HEK293 (cell line): ENCODE data around the gene FAM168A.

ENCODE experiments used
- CTCF ChIA-PET: fragments of 350-600 bp; formaldehyde crosslinking; extraction: SDS; loops from one replicate; lab custom pipeline; 2021; ENCODE audit warnings: antibody characterized with exemption; lab: Yijun Ruan, JAX
- POLR2A ChIA-PET: fragments of 300-600 bp; formaldehyde crosslinking; extraction: SDS; loops from one replicate; lab custom pipeline; 2020; ENCODE audit warnings: antibody characterized with exemption, inconsistent platforms; lab: Yijun Ruan, JAX
- H3K27ac ChIP-seq: fragments of 200-500 bp; sonication (Bioruptor generic); 2 replicates; pipeline ENCODE4 v1.5.1; 2014; ENCODE audit warnings: low read depth, low read length, control low read depth, inconsistent platforms; ENCODE audit errors: extremely low read depth
- H3K36me3 ChIP-seq, 2 experiments: fragments of 200-500 bp in 1 of 2; sonication (Bioruptor generic) in 1 of 2; 1 replicate in 1 of 2; 2 replicates in 1 of 2; pipeline ENCODE4 v1.5.1; 2014 to 2017; ENCODE audit warnings: inconsistent platforms in 2 of 2, low read length in 2 of 2; ENCODE audit not compliant: control insufficient read depth in 2 of 2, insufficient read depth in 1 of 2
- H3K4me1 ChIP-seq: fragments of 200-500 bp; sonication (Bioruptor generic); 2 replicates; pipeline ENCODE4 v1.5.1; 2014; ENCODE audit warnings: mild to moderate bottlenecking, low read length, inconsistent platforms; ENCODE audit not compliant: control insufficient read depth, insufficient read depth
- H3K4me3 ChIP-seq: 2 replicates; pipeline ENCODE4 v1.5.1; 2011; ENCODE audit warnings: low read depth, mild to moderate bottlenecking, control low read depth, low read length, moderate library complexity
- H3K9me3 ChIP-seq: fragments of 200-500 bp; sonication (Bioruptor generic); 2 replicates; pipeline ENCODE4 v1.5.1; 2014; ENCODE audit warnings: low read depth, low read length, inconsistent platforms; ENCODE audit not compliant: control insufficient read depth, insufficient read depth
- KLF16 ChIP-seq: fragments of 450-650 bp; formaldehyde crosslinking; IDR thresholded peaks from 2 replicates; pipeline ENCODE4 v1.5.1; 2017; ENCODE audit warnings: missing biosample characterization, missing genetic modification characterization
- SP2 ChIP-seq: fragments of 450-650 bp; formaldehyde crosslinking; IDR thresholded peaks from 2 replicates; pipeline ENCODE4 v1.5.1; 2016; ENCODE audit warnings: missing biosample characterization, missing genetic modification characterization
- ZBTB17 ChIP-seq: fragments of 450-650 bp; formaldehyde crosslinking; IDR thresholded peaks from 2 replicates; pipeline ENCODE4 v1.5.1; 2016; ENCODE audit warnings: missing biosample characterization, missing genetic modification characterization
- ZBTB20 ChIP-seq: fragments of 450-650 bp; formaldehyde crosslinking; IDR thresholded peaks from 2 replicates; pipeline ENCODE4 v1.5.1; 2016; ENCODE audit warnings: missing biosample characterization, missing genetic modification characterization
- ZBTB8A ChIP-seq: fragments of 450-650 bp; formaldehyde crosslinking; IDR thresholded peaks from 2 replicates; pipeline ENCODE4 v1.5.1; 2016; ENCODE audit warnings: missing biosample characterization, missing genetic modification characterization
- ZFP3 ChIP-seq: fragments of 450-650 bp; formaldehyde crosslinking; IDR thresholded peaks from 2 replicates; pipeline ENCODE4 v1.5.1; 2016; ENCODE audit warnings: low read depth, missing biosample characterization, missing genetic modification characterization
- ZFP37 ChIP-seq: fragments of 450-650 bp; formaldehyde crosslinking; IDR thresholded peaks from 2 replicates; pipeline ENCODE4 v1.5.1; 2016; ENCODE audit warnings: missing biosample characterization, missing genetic modification characterization
- ZNF10 ChIP-seq: fragments of 450-650 bp; formaldehyde crosslinking; IDR thresholded peaks from 2 replicates; pipeline ENCODE4 v1.5.1; 2017; ENCODE audit warnings: missing biosample characterization, missing genetic modification characterization
- ZNF133 ChIP-seq: fragments of 450-650 bp; formaldehyde crosslinking; IDR thresholded peaks from 2 replicates; pipeline ENCODE4 v1.5.1; 2016; ENCODE audit warnings: missing biosample characterization, missing genetic modification characterization
- ZNF155 ChIP-seq: fragments of 450-650 bp; formaldehyde crosslinking; IDR thresholded peaks from 2 replicates; pipeline ENCODE4 v1.5.1; 2016; ENCODE audit warnings: missing biosample characterization, missing genetic modification characterization
- ZNF214 ChIP-seq: fragments of 450-650 bp; formaldehyde crosslinking; IDR thresholded peaks from 2 replicates; pipeline ENCODE4 v1.5.1; 2017; ENCODE audit warnings: missing biosample characterization, mild to moderate bottlenecking, missing genetic modification characterization, borderline replicate concordance
- ZNF302 ChIP-seq: fragments of 450-650 bp; formaldehyde crosslinking; IDR thresholded peaks from 2 replicates; pipeline ENCODE4 v1.5.1; 2016; ENCODE audit warnings: missing biosample characterization, missing genetic modification characterization, low read depth
- ZNF354C ChIP-seq: fragments of 450-650 bp; formaldehyde crosslinking; IDR thresholded peaks from 2 replicates; pipeline ENCODE4 v1.5.1; 2016; ENCODE audit warnings: missing biosample characterization, missing genetic modification characterization, low read depth, borderline replicate concordance
- ZNF416 ChIP-seq: fragments of 450-650 bp; formaldehyde crosslinking; IDR thresholded peaks from 2 replicates; pipeline ENCODE4 v1.5.1; 2016; ENCODE audit warnings: missing biosample characterization, missing genetic modification characterization
- ZNF610 ChIP-seq: fragments of 450-650 bp; formaldehyde crosslinking; IDR thresholded peaks from 2 replicates; pipeline ENCODE4 v1.5.1; 2016; ENCODE audit warnings: missing biosample characterization, missing genetic modification characterization, borderline replicate concordance
- ZNF629 ChIP-seq: fragments of 450-650 bp; formaldehyde crosslinking; IDR thresholded peaks from 2 replicates; pipeline ENCODE4 v1.5.1; 2017; ENCODE audit warnings: missing biosample characterization, missing genetic modification characterization
- ZNF747 ChIP-seq: fragments of 450-650 bp; formaldehyde crosslinking; IDR thresholded peaks from 2 replicates; pipeline ENCODE4 v1.5.1; 2016; ENCODE audit warnings: missing biosample characterization, missing genetic modification characterization
- ZNF776 ChIP-seq: fragments of 450-650 bp; formaldehyde crosslinking; IDR thresholded peaks from 2 replicates; pipeline ENCODE4 v1.5.0; 2017; ENCODE audit warnings: missing biosample characterization, missing genetic modification characterization, borderline replicate concordance
- TF ChIP-seq, protein P1 (sequence below): fragments of 450-650 bp; formaldehyde crosslinking; IDR thresholded peaks from 2 replicates; pipeline ENCODE4 v1.5.0; 2017; ENCODE audit warnings: missing biosample characterization, missing genetic modification characterization, borderline replicate concordance
- TF ChIP-seq, protein P2 (sequence below): fragments of 450-650 bp; formaldehyde crosslinking; optimal IDR thresholded peaks from 2 replicates; pipeline ENCODE3; 2016; ENCODE audit warnings: missing biosample characterization, mild to moderate bottlenecking, missing genetic modification characterization
- TF ChIP-seq, protein P3 (sequence below): fragments of 450-650 bp; formaldehyde crosslinking; IDR thresholded peaks from 2 replicates; pipeline ENCODE4 v1.5.1; 2017; ENCODE audit warnings: missing biosample characterization, missing genetic modification characterization
- TF ChIP-seq, protein P4 (sequence below): fragments of 450-650 bp; IDR thresholded peaks from 2 replicates; pipeline ENCODE4 v1.5.1; 2018; ENCODE audit warnings: missing biosample characterization, missing genetic modification characterization
- TF ChIP-seq, protein P5 (sequence below): fragments of 450-650 bp; formaldehyde crosslinking; IDR thresholded peaks from 2 replicates; pipeline ENCODE4 v1.5.1; 2016; ENCODE audit warnings: missing biosample characterization, missing genetic modification characterization
- TF ChIP-seq, protein P6 (sequence below): fragments of 450-650 bp; formaldehyde crosslinking; IDR thresholded peaks from 2 replicates; pipeline ENCODE4 v1.5.1; 2016; ENCODE audit warnings: missing biosample characterization, missing genetic modification characterization

The FAM168A gene

DNA sequence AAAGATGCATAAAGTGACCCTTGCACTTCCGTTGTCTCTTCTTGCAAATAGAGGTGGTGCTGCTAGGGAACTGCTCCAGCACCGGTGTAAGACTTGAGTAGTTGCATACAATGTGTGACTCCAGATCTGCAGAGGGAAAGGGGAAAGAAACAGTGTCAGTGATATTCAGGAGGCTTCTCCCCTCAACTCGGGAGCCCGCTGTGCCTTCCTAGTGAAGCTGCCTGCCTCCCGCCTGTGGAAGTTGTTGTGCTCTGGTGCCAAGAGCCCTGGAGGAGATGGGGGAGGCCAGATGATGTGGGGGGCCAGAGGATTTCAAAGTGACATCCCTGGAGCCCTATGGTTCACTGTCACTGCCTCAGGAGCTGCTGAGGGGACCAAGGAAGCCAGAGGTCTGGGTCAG, 191.3 kb downstream of the FAM168A start:
- CTCF ChIA-PET: interaction anchor here (1.0 to 3.3 kb wide), 3 partner anchors 72 to 254 kb away, joined by 4 to 24 read pairs (median 6); no protein-coding TSS in a partner anchor
- H3K4me3 ChIP-seq: no peak overlapping the region
- no peaks in the 10 kb centered on the region for H3K9me3 ChIP-seq
- peaks cover 0 to 51% of the 10 kb centered on the region in 2 experiments; a peak in 2 of 3 replicates for H3K36me3 ChIP-seq
- no peaks in the 10 kb centered on the region for H3K4me1 ChIP-seq
- POLR2A ChIA-PET: no interaction called here
- H3K27ac ChIP-seq: no peak overlapping the region
- no peak for TF ChIP-seq ZFP37
- TF ChIP-seq, protein P1, sequence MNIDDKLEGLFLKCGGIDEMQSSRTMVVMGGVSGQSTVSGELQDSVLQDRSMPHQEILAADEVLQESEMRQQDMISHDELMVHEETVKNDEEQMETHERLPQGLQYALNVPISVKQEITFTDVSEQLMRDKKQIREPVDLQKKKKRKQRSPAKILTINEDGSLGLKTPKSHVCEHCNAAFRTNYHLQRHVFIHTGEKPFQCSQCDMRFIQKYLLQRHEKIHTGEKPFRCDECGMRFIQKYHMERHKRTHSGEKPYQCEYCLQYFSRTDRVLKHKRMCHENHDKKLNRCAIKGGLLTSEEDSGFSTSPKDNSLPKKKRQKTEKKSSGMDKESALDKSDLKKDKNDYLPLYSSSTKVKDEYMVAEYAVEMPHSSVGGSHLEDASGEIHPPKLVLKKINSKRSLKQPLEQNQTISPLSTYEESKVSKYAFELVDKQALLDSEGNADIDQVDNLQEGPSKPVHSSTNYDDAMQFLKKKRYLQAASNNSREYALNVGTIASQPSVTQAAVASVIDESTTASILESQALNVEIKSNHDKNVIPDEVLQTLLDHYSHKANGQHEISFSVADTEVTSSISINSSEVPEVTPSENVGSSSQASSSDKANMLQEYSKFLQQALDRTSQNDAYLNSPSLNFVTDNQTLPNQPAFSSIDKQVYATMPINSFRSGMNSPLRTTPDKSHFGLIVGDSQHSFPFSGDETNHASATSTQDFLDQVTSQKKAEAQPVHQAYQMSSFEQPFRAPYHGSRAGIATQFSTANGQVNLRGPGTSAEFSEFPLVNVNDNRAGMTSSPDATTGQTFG (tag by site-specific recombination): no peak
- TF ChIP-seq ZNF416: no peak
- no peak for TF ChIP-seq ZNF10 (tag by site-specific recombination)
- TF ChIP-seq ZNF610: no peak
- TF ChIP-seq ZNF302 (tag by site-specific recombination): no peak
- TF ChIP-seq ZNF133 (tag by site-specific recombination): no peak
- TF ChIP-seq, protein P2, sequence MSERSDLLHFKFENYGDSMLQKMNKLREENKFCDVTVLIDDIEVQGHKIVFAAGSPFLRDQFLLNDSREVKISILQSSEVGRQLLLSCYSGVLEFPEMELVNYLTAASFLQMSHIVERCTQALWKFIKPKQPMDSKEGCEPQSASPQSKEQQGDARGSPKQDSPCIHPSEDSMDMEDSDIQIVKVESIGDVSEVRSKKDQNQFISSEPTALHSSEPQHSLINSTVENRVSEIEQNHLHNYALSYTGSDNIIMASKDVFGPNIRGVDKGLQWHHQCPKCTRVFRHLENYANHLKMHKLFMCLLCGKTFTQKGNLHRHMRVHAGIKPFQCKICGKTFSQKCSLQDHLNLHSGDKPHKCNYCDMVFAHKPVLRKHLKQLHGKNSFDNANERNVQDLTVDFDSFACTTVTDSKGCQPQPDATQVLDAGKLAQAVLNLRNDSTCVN (tag by site-specific recombination): no peak
- TF ChIP-seq ZBTB17 (tag by site-specific recombination): no peak
- TF ChIP-seq ZBTB20 (tag by site-specific recombination): no peak

DNA sequence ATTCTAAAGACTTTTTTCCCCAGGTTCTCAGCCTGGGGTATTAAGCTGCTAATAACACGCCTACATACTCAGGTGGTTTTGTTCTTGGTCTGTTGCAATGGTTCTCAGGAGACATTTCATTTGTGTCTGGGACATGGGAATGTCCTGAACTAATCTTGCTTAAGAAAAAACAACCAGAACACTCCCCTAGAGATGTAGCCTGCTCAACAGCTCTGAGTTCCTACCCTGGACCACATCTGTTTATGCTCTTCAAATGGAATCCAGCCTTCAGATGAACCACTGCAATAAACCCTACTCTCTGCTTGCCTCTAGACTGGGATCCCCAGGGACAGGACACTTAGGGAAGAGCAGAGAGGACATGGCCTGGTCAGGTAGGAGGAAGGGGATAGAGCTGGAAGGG, 191.8 kb downstream of the FAM168A start:
- Histone ChIP-seq H3K36me3 (peaks cover 0 to 50% of the 10 kb centered on the region in 2 experiments; a peak in 2 of 3 replicates), H3K4me3 (no peak overlapping the region), H3K4me1 (no peaks in the 10 kb centered on the region), H3K27ac (no peak overlapping the region), H3K9me3 (no peaks in the 10 kb centered on the region)
- CTCF ChIA-PET: interaction anchor here (0.8 to 3.3 kb wide), 3 partner anchors 182 to 255 kb away, joined by 4 to 24 read pairs (median 9); no protein-coding TSS in a partner anchor
- POLR2A ChIA-PET: interaction anchor here (0.9 kb wide), 1 partner anchor 213 kb away, joined by 7 read pairs; no protein-coding TSS in a partner anchor
- TF ChIP-seq, protein P3, sequence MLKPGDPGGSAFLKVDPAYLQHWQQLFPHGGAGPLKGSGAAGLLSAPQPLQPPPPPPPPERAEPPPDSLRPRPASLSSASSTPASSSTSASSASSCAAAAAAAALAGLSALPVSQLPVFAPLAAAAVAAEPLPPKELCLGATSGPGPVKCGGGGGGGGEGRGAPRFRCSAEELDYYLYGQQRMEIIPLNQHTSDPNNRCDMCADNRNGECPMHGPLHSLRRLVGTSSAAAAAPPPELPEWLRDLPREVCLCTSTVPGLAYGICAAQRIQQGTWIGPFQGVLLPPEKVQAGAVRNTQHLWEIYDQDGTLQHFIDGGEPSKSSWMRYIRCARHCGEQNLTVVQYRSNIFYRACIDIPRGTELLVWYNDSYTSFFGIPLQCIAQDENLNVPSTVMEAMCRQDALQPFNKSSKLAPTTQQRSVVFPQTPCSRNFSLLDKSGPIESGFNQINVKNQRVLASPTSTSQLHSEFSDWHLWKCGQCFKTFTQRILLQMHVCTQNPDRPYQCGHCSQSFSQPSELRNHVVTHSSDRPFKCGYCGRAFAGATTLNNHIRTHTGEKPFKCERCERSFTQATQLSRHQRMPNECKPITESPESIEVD (tag by site-specific recombination): no peak
- TF ChIP-seq ZNF155 (tag by site-specific recombination): no peak
- no peak for TF ChIP-seq ZNF747 (tag by site-specific recombination)
- no peak for TF ChIP-seq ZNF629 (tag by site-specific recombination)
- no peak for TF ChIP-seq ZNF354C (tag by site-specific recombination)
- no peak for TF ChIP-seq KLF16
- TF ChIP-seq, protein P4, sequence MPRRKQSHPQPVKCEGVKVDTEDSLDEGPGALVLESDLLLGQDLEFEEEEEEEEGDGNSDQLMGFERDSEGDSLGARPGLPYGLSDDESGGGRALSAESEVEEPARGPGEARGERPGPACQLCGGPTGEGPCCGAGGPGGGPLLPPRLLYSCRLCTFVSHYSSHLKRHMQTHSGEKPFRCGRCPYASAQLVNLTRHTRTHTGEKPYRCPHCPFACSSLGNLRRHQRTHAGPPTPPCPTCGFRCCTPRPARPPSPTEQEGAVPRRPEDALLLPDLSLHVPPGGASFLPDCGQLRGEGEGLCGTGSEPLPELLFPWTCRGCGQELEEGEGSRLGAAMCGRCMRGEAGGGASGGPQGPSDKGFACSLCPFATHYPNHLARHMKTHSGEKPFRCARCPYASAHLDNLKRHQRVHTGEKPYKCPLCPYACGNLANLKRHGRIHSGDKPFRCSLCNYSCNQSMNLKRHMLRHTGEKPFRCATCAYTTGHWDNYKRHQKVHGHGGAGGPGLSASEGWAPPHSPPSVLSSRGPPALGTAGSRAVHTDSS: no peak
- TF ChIP-seq, protein P5, sequence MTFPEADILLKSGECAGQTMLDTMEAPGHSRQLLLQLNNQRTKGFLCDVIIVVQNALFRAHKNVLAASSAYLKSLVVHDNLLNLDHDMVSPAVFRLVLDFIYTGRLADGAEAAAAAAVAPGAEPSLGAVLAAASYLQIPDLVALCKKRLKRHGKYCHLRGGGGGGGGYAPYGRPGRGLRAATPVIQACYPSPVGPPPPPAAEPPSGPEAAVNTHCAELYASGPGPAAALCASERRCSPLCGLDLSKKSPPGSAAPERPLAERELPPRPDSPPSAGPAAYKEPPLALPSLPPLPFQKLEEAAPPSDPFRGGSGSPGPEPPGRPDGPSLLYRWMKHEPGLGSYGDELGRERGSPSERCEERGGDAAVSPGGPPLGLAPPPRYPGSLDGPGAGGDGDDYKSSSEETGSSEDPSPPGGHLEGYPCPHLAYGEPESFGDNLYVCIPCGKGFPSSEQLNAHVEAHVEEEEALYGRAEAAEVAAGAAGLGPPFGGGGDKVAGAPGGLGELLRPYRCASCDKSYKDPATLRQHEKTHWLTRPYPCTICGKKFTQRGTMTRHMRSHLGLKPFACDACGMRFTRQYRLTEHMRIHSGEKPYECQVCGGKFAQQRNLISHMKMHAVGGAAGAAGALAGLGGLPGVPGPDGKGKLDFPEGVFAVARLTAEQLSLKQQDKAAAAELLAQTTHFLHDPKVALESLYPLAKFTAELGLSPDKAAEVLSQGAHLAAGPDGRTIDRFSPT: no peak
- TF ChIP-seq ZBTB8A: no peak
- no peak for TF ChIP-seq SP2 (tag by site-specific recombination)
- TF ChIP-seq, protein P6, sequence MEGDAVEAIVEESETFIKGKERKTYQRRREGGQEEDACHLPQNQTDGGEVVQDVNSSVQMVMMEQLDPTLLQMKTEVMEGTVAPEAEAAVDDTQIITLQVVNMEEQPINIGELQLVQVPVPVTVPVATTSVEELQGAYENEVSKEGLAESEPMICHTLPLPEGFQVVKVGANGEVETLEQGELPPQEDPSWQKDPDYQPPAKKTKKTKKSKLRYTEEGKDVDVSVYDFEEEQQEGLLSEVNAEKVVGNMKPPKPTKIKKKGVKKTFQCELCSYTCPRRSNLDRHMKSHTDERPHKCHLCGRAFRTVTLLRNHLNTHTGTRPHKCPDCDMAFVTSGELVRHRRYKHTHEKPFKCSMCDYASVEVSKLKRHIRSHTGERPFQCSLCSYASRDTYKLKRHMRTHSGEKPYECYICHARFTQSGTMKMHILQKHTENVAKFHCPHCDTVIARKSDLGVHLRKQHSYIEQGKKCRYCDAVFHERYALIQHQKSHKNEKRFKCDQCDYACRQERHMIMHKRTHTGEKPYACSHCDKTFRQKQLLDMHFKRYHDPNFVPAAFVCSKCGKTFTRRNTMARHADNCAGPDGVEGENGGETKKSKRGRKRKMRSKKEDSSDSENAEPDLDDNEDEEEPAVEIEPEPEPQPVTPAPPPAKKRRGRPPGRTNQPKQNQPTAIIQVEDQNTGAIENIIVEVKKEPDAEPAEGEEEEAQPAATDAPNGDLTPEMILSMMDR (tag by site-specific recombination): no peak
- TF ChIP-seq ZNF10 (tag by site-specific recombination): no peak
- no peak for TF ChIP-seq ZFP3 (tag by site-specific recombination)
- TF ChIP-seq ZNF776 (tag by site-specific recombination): no peak
- TF ChIP-seq ZNF214: no peak
